Panc1 (cell line): Measurements from ENCODE around the gene UQCR11. TPM values are rescaled to one million over a fixed set of nuclear protein-coding genes. Genes with fewer than 3 reads are reported as not detected.

Experiments used
- ATAC-seq: fragments of 200-7000 bp; cut with Tn5 transposase; 2 replicates; pipeline ENCODE4 v1.9.1; 2020; ENCODE audit warnings: mild to moderate bottlenecking, moderate library complexity
- BruUV-seq: library from RNA; stranded (reverse); fragments of 400-500 nt; replicated peaks from 2 replicates; lab custom pipeline; 2021; lab: Mats Ljungman, UMichigan
- CTCF ChIA-PET: fragments of 300-600 bp; sonication (Branson Sonifier 250); formaldehyde crosslinking; loops from one replicate; lab custom pipeline; 2022; ENCODE audit warnings: antibody characterized with exemption; lab: Charles Lee
- POLR2A ChIA-PET: fragments of 300-600 bp; sonication (Branson Sonifier 250); formaldehyde crosslinking; loops from one replicate; lab custom pipeline; 2022; ENCODE audit warnings: antibody characterized with exemption; lab: Charles Lee
- DNase-seq: peaks from one replicate; pipeline ENCODE4 v3.0.0-alpha.2; 2010; ENCODE audit warnings: low read depth, low spot score
- H3K27ac ChIP-seq: 2 replicates; pipeline ENCODE4 v1.5.1; 2011; ENCODE audit warnings: mild to moderate bottlenecking, low read length, inconsistent platforms
- H3K27me3 ChIP-seq: fragments of 200-500 bp; sonication (Bioruptor generic); 2 replicates; pipeline ENCODE4 v1.6.0; 2014; ENCODE audit warnings: low read length, inconsistent platforms; ENCODE audit not compliant: control insufficient read depth, insufficient read depth
- H3K36me3 ChIP-seq: fragments of 200-500 bp; sonication (Bioruptor generic); 2 replicates; pipeline ENCODE4 v1.5.1; 2014; ENCODE audit warnings: inconsistent platforms, mild to moderate bottlenecking, low read length, moderate library complexity; ENCODE audit not compliant: control insufficient read depth, insufficient read depth
- H3K4me1 ChIP-seq: 2 replicates; pipeline ENCODE4 v1.5.1; 2011; ENCODE audit warnings: inconsistent platforms, mild to moderate bottlenecking, low read length, moderate library complexity; ENCODE audit not compliant: control insufficient read depth, insufficient read depth
- H3K4me3 ChIP-seq, 2 experiments: 2 replicates each; pipeline ENCODE4 v1.5.1; 2011 to 2012; ENCODE audit warnings: low read depth in 2 of 2, low read length in 2 of 2, mild to moderate bottlenecking in 2 of 2, inconsistent platforms in 1 of 2, moderate library complexity in 1 of 2
- H3K9me3 ChIP-seq: fragments of 200-500 bp; sonication (Bioruptor generic); 2 replicates; pipeline ENCODE4 v1.5.1; 2014; ENCODE audit warnings: low read depth, mild to moderate bottlenecking, inconsistent platforms, low read length, moderate library complexity; ENCODE audit not compliant: control insufficient read depth, insufficient read depth
- POLR2AphosphoS5 ChIP-seq: IDR thresholded peaks from 2 replicates; pipeline ENCODE4 v1.6.1; 2012; ENCODE audit warnings: mild to moderate bottlenecking, low read depth, low read length, moderate library complexity
- REST ChIP-seq, 2 experiments: IDR thresholded peaks; 2 replicates each; pipeline ENCODE4 v1.6.1; 2011 to 2012; ENCODE audit warnings: low read depth in 2 of 2, control low read depth in 1 of 2, low read length in 1 of 2, mild to moderate bottlenecking in 1 of 2, moderate library complexity in 1 of 2; ENCODE audit not compliant: insufficient read depth in 1 of 2
- SIN3A ChIP-seq: IDR thresholded peaks from 2 replicates; pipeline ENCODE4 v1.6.1; 2012; ENCODE audit warnings: low read depth, mild to moderate bottlenecking, low read length, moderate library complexity, borderline replicate concordance; ENCODE audit not compliant: insufficient read depth
- TCF7L2 ChIP-seq: IDR thresholded peaks from 2 replicates; pipeline ENCODE4 v1.6.1; 2011; ENCODE audit warnings: mild to moderate bottlenecking, low read depth, low read length, inconsistent platforms
- in situ Hi-C: cut with HindIII; loops from 2 replicates; pipeline ENCODE4 v1.10.0; 2016; ENCODE audit warnings: low sequenced_read_pairs, low pct_unique_long_range_greater_than_20kb
- intact Hi-C: fragments of 100-400 bp; cut with micrococcal nuclease; formaldehyde crosslinking; loops from one replicate; pipeline ENCODE4 v1.10.0; 2022; ENCODE audit not compliant: unreplicated experiment
- total RNA-seq: library from RNA; stranded (reverse); gene quantifications from one replicate; pipeline ENCODE4 v1.2.1, GENCODE V29; 2021; ENCODE audit not compliant: unreplicated experiment
- TF ChIP-seq, protein P1 (sequence below): fragments of 450-650 bp; IDR thresholded peaks from 2 replicates; pipeline ENCODE4 v1.5.1; 2017; ENCODE audit warnings: mild to moderate bottlenecking

UQCR11 gene
- total RNA-seq, 1 experiment from 2014 or later, result 300 TPM

DNA sequence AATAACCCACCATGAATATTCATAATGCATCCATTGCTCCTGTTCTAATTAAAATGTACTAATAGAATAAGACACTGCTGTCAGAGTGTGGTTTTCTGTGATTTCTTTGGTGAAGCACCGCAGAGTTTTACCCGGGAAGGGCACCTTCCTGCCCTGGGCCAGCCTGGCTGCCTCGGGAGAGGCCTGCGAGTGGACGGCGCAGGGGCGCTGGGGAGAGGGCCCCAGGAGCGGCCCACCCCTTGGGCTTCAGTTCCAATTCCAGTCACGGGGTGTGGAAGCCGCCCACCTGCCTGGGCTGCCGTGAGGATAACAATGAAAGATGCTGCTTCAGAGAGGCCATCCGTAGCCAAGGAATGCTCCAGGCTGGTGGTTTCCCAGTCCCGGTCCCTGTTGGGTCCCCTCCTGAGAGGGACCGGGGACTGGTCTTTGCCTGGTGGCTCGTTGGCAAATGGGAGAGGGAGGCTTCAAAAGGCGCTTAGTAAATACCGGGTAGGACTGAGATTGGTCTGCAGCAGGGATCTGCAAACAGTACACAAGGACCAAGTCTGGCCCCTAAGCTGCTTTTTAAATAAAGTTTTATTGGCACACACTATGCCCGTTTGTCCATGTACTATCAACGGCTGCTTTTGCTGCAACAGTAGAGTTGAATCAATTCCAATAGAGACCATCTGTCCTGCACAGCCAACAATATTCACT, 29.1 kb upstream of the UQCR11 start:
- ChIA-PET CTCF (interaction anchor here (0.6 kb wide), 1 partner anchor 36 kb away, joined by 4 read pairs; no protein-coding TSS in a partner anchor), POLR2A (no interaction called here)
- DNase-seq, result no peak
- no peaks in the 10 kb centered on the region; the same call in 1 of the 2 replicates for H3K36me3 ChIP-seq
- ATAC-seq, result no peak
- no peaks in the 10 kb centered on the region for H3K4me1 ChIP-seq
- intact Hi-C loops (no loop called here), in situ Hi-C loops (no loop called here)
- TF ChIP-seq TCF7L2 (no peak), POLR2AphosphoS5 (no peak), REST (IDR thresholded peaks at IDR 0.05; ENCODE audit: insufficient read depth in 1 of 2, low read depth in 2 of 2, low read length in 1 of 2) (no peak), SIN3A (no peak)
- TF ChIP-seq, protein P1, sequence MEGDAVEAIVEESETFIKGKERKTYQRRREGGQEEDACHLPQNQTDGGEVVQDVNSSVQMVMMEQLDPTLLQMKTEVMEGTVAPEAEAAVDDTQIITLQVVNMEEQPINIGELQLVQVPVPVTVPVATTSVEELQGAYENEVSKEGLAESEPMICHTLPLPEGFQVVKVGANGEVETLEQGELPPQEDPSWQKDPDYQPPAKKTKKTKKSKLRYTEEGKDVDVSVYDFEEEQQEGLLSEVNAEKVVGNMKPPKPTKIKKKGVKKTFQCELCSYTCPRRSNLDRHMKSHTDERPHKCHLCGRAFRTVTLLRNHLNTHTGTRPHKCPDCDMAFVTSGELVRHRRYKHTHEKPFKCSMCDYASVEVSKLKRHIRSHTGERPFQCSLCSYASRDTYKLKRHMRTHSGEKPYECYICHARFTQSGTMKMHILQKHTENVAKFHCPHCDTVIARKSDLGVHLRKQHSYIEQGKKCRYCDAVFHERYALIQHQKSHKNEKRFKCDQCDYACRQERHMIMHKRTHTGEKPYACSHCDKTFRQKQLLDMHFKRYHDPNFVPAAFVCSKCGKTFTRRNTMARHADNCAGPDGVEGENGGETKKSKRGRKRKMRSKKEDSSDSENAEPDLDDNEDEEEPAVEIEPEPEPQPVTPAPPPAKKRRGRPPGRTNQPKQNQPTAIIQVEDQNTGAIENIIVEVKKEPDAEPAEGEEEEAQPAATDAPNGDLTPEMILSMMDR, result no peak
- no peak overlapping the region for H3K27ac ChIP-seq
- no peak overlapping the region for H3K4me3 ChIP-seq
- no TSS peak for BruUV-seq
- no peaks in the 10 kb centered on the region for H3K27me3 ChIP-seq
- no peaks in the 10 kb centered on the region for H3K9me3 ChIP-seq

GRCh38 chr19:1633269-1633826, 28.1 kb upstream of the UQCR11 start:
- no peak for ATAC-seq
- CTCF ChIA-PET, result no interaction called here
- TF ChIP-seq REST (IDR thresholded peaks at IDR 0.05; ENCODE audit: insufficient read depth in 1 of 2, low read depth in 2 of 2, low read length in 1 of 2) (no peak), POLR2AphosphoS5 (no peak), SIN3A (no peak), TCF7L2 (no peak)
- TF ChIP-seq, protein P1, result no peak
- Histone ChIP-seq H3K27me3 (no peaks in the 10 kb centered on the region), H3K27ac (no peak overlapping the region), H3K36me3 (no peaks in the 10 kb centered on the region; the same call in 1 of the 2 replicates), H3K4me1 (no peaks in the 10 kb centered on the region), H3K9me3 (no peaks in the 10 kb centered on the region), H3K4me3 (no peak overlapping the region)
- POLR2A ChIA-PET, result no interaction called here
- BruUV-seq, result no TSS peak
- intact Hi-C loops, result no loop called here
- no peak for DNase-seq
- in situ Hi-C loops, result no loop called here
